K562 (cell line): ENCODE results near the gene RUVBL2. TPM values are rescaled to one million over a fixed set of nuclear protein-coding genes. Genes with fewer than 3 reads are reported as not detected.

Experiments
- ATF4 ChIP-seq: fragments of 450-650 bp; formaldehyde crosslinking; IDR thresholded peaks from 2 replicates; pipeline ENCODE4 v1.4.0; 2022; ENCODE audit warnings: mild to moderate bottlenecking, moderate library complexity
- ATF7 ChIP-seq: fragments of 450-650 bp; IDR thresholded peaks from 2 replicates; pipeline ENCODE4 v1.7.1; 2014; ENCODE audit warnings: mild to moderate bottlenecking, moderate library complexity
- FOS ChIP-seq: IDR thresholded peaks from 3 replicates; pipeline ENCODE4 v1.6.1; 2011; ENCODE audit not compliant: insufficient read length; ENCODE audit errors: extremely low read depth
- HDAC2 ChIP-seq: fragments of 450-650 bp; IDR thresholded peaks from 2 replicates; pipeline ENCODE4 v1.6.1; 2016; ENCODE audit warnings: mild to moderate bottlenecking
- HSF4 ChIP-seq: fragments of 250-450 bp; sonication (Bioruptor Pico); IDR thresholded peaks from 2 replicates; pipeline ENCODE4 v2.1.2; 2022; ENCODE audit warnings: mild to moderate bottlenecking, moderate library complexity, borderline replicate concordance
- KAT8 ChIP-seq: fragments of 450-650 bp; IDR thresholded peaks from 2 replicates; pipeline ENCODE4 v1.6.1; 2016; ENCODE audit warnings: low read depth, mild to moderate bottlenecking
- MEF2A ChIP-seq: IDR thresholded peaks from 2 replicates; pipeline ENCODE4 v1.6.1; 2011; ENCODE audit warnings: low read depth, mild to moderate bottlenecking, low read length, moderate library complexity; ENCODE audit not compliant: control insufficient read depth
- RBM34 ChIP-seq: fragments of 200-400 bp; formaldehyde crosslinking; IDR thresholded peaks from 2 replicates; pipeline ENCODE4 v1.6.1; 2018; ENCODE audit warnings: low read length, borderline replicate concordance; ENCODE audit not compliant: insufficient read depth
- SP1 ChIP-seq: sonication (generic); formaldehyde crosslinking; IDR thresholded peaks from 2 replicates; pipeline ENCODE4 v1.8.1; 2022; ENCODE audit warnings: mild to moderate bottlenecking, missing genetic modification reagents
- ZNF551 ChIP-seq: fragments of 250-450 bp; sonication (Bioruptor Pico); IDR thresholded peaks from 2 replicates; pipeline ENCODE4 v1.5.0; 2021; ENCODE audit warnings: mild to moderate bottlenecking, moderate library complexity
- polyA plus RNA-seq, 8 experiments: library from polyadenylated mRNA; depleted of rRNA in 4 of 8; stranded (reverse) in 5 of 8; unstranded in 3 of 8; fragments of >200 nt; fragmentation: Nextera tagmentation in 2 of 8; fragmentation: Illumina TruSeq in 1 of 8; extraction: Ambion mirVana in 2 of 8; extraction: Trizol in 1 of 8; gene quantifications; 2 replicates each; pipeline versions ENCODE4 v1.2.1 to v1.2.3, GENCODE V29; 2011 to 2014; ENCODE audit warnings: inconsistent platforms in 1 of 8, missing spikeins in 1 of 8
- total RNA-seq, 7 experiments: library from RNA; depleted of rRNA in 6 of 7; stranded (reverse); fragments of >200 nt in 6 of 7; fragmentation: Illumina TruSeq in 2 of 7; extraction: Trizol in 2 of 7; gene quantifications; 2 replicates each; pipeline versions ENCODE4 v1.2.1 to v1.2.3, GENCODE V29; 2011 to 2021; ENCODE audit warnings: low replicate concordance in 1 of 7
- TF ChIP-seq, protein P1 (sequence below): fragments of 450-650 bp; IDR thresholded peaks from 2 replicates; pipeline ENCODE4 v1.6.1; 2016; ENCODE audit warnings: mild to moderate bottlenecking, moderate library complexity
- TF ChIP-seq, protein P2 (sequence below): sonication (generic); formaldehyde crosslinking; IDR thresholded peaks from 2 replicates; pipeline ENCODE4 v1.8.0; 2022; ENCODE audit warnings: missing genetic modification reagents, mild to moderate bottlenecking, moderate library complexity, borderline replicate concordance

The RUVBL2 gene
- total and polyA plus RNA-seq, 9 of the 15 experiments (the other 6 are each of a cell fraction or from before 2014, with no cell fraction given) = 71.4 to 453 (median 237) TPM

DNA sequence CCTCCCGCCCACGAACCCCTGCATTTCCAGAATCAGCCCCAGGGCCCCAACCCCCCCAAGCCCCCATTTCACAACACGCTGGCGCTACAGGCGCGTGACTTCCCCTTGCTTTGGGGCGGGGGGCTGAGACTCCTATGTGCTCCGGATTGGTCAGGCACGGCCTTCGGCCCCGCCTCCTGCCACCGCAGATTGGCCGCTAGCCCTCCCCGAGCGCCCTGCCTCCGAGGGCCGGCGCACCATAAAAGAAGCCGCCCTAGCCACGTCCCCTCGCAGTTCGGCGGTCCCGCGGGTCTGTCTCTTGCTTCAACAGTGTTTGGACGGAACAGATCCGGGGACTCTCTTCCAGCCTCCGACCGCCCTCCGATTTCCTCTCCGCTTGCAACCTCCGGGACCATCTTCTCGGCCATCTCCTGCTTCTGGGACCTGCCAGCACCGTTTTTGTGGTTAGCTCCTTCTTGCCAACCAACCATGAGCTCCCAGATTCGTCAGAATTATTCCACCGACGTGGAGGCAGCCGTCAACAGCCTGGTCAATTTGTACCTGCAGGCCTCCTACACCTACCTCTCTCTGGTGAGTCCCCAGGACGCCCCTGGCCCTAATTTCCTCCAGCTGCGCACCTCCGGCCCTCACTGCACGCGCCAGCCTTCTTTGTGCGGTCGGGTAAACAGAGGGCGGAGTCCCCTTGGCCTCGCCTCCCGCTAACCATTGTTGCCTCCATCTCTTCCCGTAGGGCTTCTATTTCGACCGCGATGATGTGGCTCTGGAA is 28.5 kb upstream of the RUVBL2 start, which contains the start of gene FTL (continued):
- TF ChIP-seq, protein P1, sequence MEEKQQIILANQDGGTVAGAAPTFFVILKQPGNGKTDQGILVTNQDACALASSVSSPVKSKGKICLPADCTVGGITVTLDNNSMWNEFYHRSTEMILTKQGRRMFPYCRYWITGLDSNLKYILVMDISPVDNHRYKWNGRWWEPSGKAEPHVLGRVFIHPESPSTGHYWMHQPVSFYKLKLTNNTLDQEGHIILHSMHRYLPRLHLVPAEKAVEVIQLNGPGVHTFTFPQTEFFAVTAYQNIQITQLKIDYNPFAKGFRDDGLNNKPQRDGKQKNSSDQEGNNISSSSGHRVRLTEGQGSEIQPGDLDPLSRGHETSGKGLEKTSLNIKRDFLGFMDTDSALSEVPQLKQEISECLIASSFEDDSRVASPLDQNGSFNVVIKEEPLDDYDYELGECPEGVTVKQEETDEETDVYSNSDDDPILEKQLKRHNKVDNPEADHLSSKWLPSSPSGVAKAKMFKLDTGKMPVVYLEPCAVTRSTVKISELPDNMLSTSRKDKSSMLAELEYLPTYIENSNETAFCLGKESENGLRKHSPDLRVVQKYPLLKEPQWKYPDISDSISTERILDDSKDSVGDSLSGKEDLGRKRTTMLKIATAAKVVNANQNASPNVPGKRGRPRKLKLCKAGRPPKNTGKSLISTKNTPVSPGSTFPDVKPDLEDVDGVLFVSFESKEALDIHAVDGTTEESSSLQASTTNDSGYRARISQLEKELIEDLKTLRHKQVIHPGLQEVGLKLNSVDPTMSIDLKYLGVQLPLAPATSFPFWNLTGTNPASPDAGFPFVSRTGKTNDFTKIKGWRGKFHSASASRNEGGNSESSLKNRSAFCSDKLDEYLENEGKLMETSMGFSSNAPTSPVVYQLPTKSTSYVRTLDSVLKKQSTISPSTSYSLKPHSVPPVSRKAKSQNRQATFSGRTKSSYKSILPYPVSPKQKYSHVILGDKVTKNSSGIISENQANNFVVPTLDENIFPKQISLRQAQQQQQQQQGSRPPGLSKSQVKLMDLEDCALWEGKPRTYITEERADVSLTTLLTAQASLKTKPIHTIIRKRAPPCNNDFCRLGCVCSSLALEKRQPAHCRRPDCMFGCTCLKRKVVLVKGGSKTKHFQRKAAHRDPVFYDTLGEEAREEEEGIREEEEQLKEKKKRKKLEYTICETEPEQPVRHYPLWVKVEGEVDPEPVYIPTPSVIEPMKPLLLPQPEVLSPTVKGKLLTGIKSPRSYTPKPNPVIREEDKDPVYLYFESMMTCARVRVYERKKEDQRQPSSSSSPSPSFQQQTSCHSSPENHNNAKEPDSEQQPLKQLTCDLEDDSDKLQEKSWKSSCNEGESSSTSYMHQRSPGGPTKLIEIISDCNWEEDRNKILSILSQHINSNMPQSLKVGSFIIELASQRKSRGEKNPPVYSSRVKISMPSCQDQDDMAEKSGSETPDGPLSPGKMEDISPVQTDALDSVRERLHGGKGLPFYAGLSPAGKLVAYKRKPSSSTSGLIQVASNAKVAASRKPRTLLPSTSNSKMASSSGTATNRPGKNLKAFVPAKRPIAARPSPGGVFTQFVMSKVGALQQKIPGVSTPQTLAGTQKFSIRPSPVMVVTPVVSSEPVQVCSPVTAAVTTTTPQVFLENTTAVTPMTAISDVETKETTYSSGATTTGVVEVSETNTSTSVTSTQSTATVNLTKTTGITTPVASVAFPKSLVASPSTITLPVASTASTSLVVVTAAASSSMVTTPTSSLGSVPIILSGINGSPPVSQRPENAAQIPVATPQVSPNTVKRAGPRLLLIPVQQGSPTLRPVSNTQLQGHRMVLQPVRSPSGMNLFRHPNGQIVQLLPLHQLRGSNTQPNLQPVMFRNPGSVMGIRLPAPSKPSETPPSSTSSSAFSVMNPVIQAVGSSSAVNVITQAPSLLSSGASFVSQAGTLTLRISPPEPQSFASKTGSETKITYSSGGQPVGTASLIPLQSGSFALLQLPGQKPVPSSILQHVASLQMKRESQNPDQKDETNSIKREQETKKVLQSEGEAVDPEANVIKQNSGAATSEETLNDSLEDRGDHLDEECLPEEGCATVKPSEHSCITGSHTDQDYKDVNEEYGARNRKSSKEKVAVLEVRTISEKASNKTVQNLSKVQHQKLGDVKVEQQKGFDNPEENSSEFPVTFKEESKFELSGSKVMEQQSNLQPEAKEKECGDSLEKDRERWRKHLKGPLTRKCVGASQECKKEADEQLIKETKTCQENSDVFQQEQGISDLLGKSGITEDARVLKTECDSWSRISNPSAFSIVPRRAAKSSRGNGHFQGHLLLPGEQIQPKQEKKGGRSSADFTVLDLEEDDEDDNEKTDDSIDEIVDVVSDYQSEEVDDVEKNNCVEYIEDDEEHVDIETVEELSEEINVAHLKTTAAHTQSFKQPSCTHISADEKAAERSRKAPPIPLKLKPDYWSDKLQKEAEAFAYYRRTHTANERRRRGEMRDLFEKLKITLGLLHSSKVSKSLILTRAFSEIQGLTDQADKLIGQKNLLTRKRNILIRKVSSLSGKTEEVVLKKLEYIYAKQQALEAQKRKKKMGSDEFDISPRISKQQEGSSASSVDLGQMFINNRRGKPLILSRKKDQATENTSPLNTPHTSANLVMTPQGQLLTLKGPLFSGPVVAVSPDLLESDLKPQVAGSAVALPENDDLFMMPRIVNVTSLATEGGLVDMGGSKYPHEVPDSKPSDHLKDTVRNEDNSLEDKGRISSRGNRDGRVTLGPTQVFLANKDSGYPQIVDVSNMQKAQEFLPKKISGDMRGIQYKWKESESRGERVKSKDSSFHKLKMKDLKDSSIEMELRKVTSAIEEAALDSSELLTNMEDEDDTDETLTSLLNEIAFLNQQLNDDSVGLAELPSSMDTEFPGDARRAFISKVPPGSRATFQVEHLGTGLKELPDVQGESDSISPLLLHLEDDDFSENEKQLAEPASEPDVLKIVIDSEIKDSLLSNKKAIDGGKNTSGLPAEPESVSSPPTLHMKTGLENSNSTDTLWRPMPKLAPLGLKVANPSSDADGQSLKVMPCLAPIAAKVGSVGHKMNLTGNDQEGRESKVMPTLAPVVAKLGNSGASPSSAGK = peak; percentile 3; the same call in 1 of the 2 replicates
- TF ChIP-seq HSF4 (CRISPR knock-in tag) (no peak), KAT8 (no peak), FOS (peak; percentile 83), HDAC2 (peak; percentile 73; the same call in 1 of the 2 replicates), MEF2A (no peak; the same call in 1 of the 2 replicates), ATF7 (peak; percentile 55; the same call in 1 of the 2 replicates), SP1 (CRISPR knock-in tag) (peak; percentile 96), ZNF551 (CRISPR knock-in tag) (no peak), ATF4 (no peak), RBM34 (no peak)
- TF ChIP-seq, protein P2, sequence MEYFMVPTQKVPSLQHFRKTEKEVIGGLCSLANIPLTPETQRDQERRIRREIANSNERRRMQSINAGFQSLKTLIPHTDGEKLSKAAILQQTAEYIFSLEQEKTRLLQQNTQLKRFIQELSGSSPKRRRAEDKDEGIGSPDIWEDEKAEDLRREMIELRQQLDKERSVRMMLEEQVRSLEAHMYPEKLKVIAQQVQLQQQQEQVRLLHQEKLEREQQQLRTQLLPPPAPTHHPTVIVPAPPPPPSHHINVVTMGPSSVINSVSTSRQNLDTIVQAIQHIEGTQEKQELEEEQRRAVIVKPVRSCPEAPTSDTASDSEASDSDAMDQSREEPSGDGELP (CRISPR knock-in tag) = peak; percentile 77
